Keratinocyte (primary cell): ENCODE data around the gene ZNF30. TPM values are rescaled to one million over a fixed set of nuclear protein-coding genes. Genes with fewer than 3 reads are reported as not detected.

Experiments used
- DNase-seq: peaks from one replicate; pipeline ENCODE4 v3.0.0-alpha.2; 2011; ENCODE audit warnings: low read depth, missing footprints, low spot score
- FAIRE-seq: peaks from 2 replicates; lab custom pipeline; 2011; peaks lifted over from hg19 to GRCh38; lab: Jason Lieb, UNC
- H2AFZ ChIP-seq: 2 replicates; pipeline ENCODE4 v1.6.0; 2012; ENCODE audit warnings: low read length, control low read depth, inconsistent platforms; ENCODE audit not compliant: control insufficient read depth
- H3K27ac ChIP-seq: 2 replicates; pipeline ENCODE4 v1.5.1; 2011; ENCODE audit warnings: low read length; ENCODE audit not compliant: control insufficient read depth, insufficient read depth
- H3K27me3 ChIP-seq: 3 replicates; pipeline ENCODE4 v1.6.0; 2011; ENCODE audit warnings: low read length; ENCODE audit not compliant: control insufficient read depth, insufficient read depth; ENCODE audit errors: extremely low read depth
- H3K36me3 ChIP-seq, 2 experiments: 2 replicates in 1 of 2; 3 replicates in 1 of 2; pipeline ENCODE4 v1.5.1; 2011; ENCODE audit warnings: low read length in 2 of 2, mild to moderate bottlenecking in 1 of 2; ENCODE audit not compliant: control insufficient read depth in 2 of 2, insufficient read depth in 2 of 2; ENCODE audit errors: extremely low read depth in 1 of 2
- H3K4me1 ChIP-seq: 3 replicates; pipeline ENCODE4 v1.5.1; 2011; ENCODE audit warnings: low read length; ENCODE audit not compliant: control insufficient read depth, insufficient read depth; ENCODE audit errors: extremely low read depth
- H3K4me2 ChIP-seq: 3 replicates; pipeline ENCODE4 v1.6.0; 2011; ENCODE audit warnings: low read depth, low read length; ENCODE audit not compliant: control insufficient read depth, insufficient read depth; ENCODE audit errors: extremely low read depth
- H3K4me3 ChIP-seq, 3 experiments: fragments of 200-600 bp in 1 of 3; sonication (generic) in 1 of 3; 2 replicates in 2 of 3; 3 replicates in 1 of 3; pipeline ENCODE4 v1.5.1; 2011 to 2016; ENCODE audit warnings: low read length in 3 of 3, mild to moderate bottlenecking in 3 of 3, control low read depth in 2 of 3, inconsistent platforms in 1 of 3, low read depth in 1 of 3, mixed read lengths in 1 of 3, mixed run types in 1 of 3, moderate library complexity in 1 of 3; ENCODE audit not compliant: control insufficient read depth in 2 of 3, insufficient read depth in 2 of 3; ENCODE audit errors: extremely low read depth in 1 of 3
- H3K79me2 ChIP-seq: 2 replicates; pipeline ENCODE4 v1.6.0; 2012; ENCODE audit warnings: low read length; ENCODE audit not compliant: control insufficient read depth, insufficient read depth
- H3K9ac ChIP-seq: 3 replicates; pipeline ENCODE4 v1.6.0; 2011; ENCODE audit warnings: low read length; ENCODE audit not compliant: control insufficient read depth, insufficient read depth; ENCODE audit errors: extremely low read depth
- H3K9me1 ChIP-seq: 3 replicates; pipeline ENCODE4 v1.6.0; 2011; ENCODE audit warnings: low read length; ENCODE audit not compliant: control insufficient read depth, insufficient read depth; ENCODE audit errors: extremely low read depth
- H3K9me3 ChIP-seq: 2 replicates; pipeline ENCODE4 v1.5.1; 2012; ENCODE audit warnings: low read depth, low read length; ENCODE audit not compliant: control insufficient read depth
- H4K20me1 ChIP-seq: 3 replicates; pipeline ENCODE4 v1.6.0; 2011; ENCODE audit warnings: low read length; ENCODE audit not compliant: control insufficient read depth, insufficient read depth; ENCODE audit errors: extremely low read depth
- CTCF ChIP-seq, 3 experiments: IDR thresholded peaks in 1 of 3; conservative IDR thresholded peaks in 1 of 3; optimal IDR thresholded peaks in 1 of 3; 2 replicates in 2 of 3; 3 replicates in 1 of 3; pipeline versions ENCODE3 to v1.5.1; 2011; ENCODE audit warnings: low read length in 3 of 3, mild to moderate bottlenecking in 3 of 3, moderate library complexity in 2 of 3, control low read depth in 1 of 3, inconsistent platforms in 1 of 3; ENCODE audit not compliant: insufficient read depth in 2 of 3; ENCODE audit errors: extremely low read depth in 1 of 3
- EZH2 ChIP-seq: IDR thresholded peaks from one replicate; pipeline ENCODE4 v1.6.1; 2012; ENCODE audit warnings: inconsistent platforms, mild to moderate bottlenecking, low read length, moderate library complexity
- dilution Hi-C: fragments of 300-500 bp; cut with MboI; formaldehyde crosslinking; loops from one replicate; pipeline ENCODE4 v1.7.0; 2020; ENCODE audit warnings: low sequenced_read_pairs; ENCODE audit not compliant: extremely low pct_ligation_motif_present
- polyA plus RNA-seq, 5 experiments: library from polyadenylated mRNA; depleted of rRNA in 3 of 5; stranded (reverse) in 3 of 5; stranded (forward) in 1 of 5; unstranded in 1 of 5; fragments of >200 nt; gene quantifications; 1 replicate in 1 of 5; 2 replicates in 3 of 5; 3 replicates in 1 of 5; pipeline versions ENCODE4 v1.2.1 to v1.2.3, GENCODE V29; 2011 to 2012; ENCODE audit warnings: missing spikeins in 2 of 5, low read depth in 1 of 5, low replicate concordance in 1 of 5

The ZNF30 gene
- polyA plus RNA-seq, 1 donor (not counting 4 experiments of a cell fraction or from before 2014, with no cell fraction given), result 4.6 TPM

GRCh38 chr19:34962687-34963572 is 36.2 kb downstream of the ZNF30 start:
- Histone ChIP-seq H3K9me1 (no peaks in the 10 kb centered on the region), H3K27ac (no peak overlapping the region), H3K4me2 (peak overlapping the region; percentile 91), H3K4me3 (peak overlapping the region; percentile 67 to 84 (median 73)), H3K4me1 (peaks cover 10% of the 10 kb centered on the region), H3K9ac (peak overlapping the region; percentile 60), H3K79me2 (peaks cover 5% of the 10 kb centered on the region), H3K27me3 (no peaks in the 10 kb centered on the region), H2AFZ (peak overlapping the region; percentile 38), H3K36me3 (peaks cover 5 to 15% of the 10 kb centered on the region in 2 experiments), H4K20me1 (no peaks in the 10 kb centered on the region), H3K9me3 (peaks cover 17% of the 10 kb centered on the region)
- TF ChIP-seq EZH2 (no peak), CTCF (optimal IDR thresholded peaks at IDR 0.05 in 1 of 3, IDR thresholded peaks at IDR 0.05 in 1 of 3, conservative IDR thresholded peaks at IDR 0.05 in 1 of 3; ENCODE audit: extremely low read depth in 1 of 3, insufficient read depth in 2 of 3, low read length in 3 of 3) (no peak)
- FAIRE-seq, result no peak
- no peak for DNase-seq
- dilution Hi-C loops, result no loop called here

GRCh38 chr19:34963573-34964406 is 37.1 kb downstream of the ZNF30 start, which contains the start of gene ZNF792:
TSS of gene ZNF792 (minus strand) at chr19:34964229. CDS start at chr19:34963662, 567 bp downstream.
- dilution Hi-C loops, result no loop called here
- TF ChIP-seq EZH2 (no peak), CTCF (optimal IDR thresholded peaks at IDR 0.05 in 1 of 3, IDR thresholded peaks at IDR 0.05 in 1 of 3, conservative IDR thresholded peaks at IDR 0.05 in 1 of 3; ENCODE audit: extremely low read depth in 1 of 3, insufficient read depth in 2 of 3, low read length in 3 of 3) (no peak)
- Histone ChIP-seq H3K79me2 (peaks cover 5% of the 10 kb centered on the region), H3K27ac (no peak within 1 kb of the TSS), H2AFZ (peak within 1 kb of the TSS; percentile 38), H3K4me1 (peaks cover 10% of the 10 kb centered on the region), H3K9ac (peak within 1 kb of the TSS; percentile 60), H3K9me1 (no peaks in the 10 kb centered on the region), H3K4me2 (peak within 1 kb of the TSS; percentile 91), H3K36me3 (peaks cover 5 to 8% of the 10 kb centered on the region in 2 experiments), H3K9me3 (peaks cover 10% of the 10 kb centered on the region), H3K4me3 (peak within 1 kb of the TSS; percentile 67 to 84 (median 73)), H3K27me3 (no peaks in the 10 kb centered on the region), H4K20me1 (no peaks in the 10 kb centered on the region)
- FAIRE-seq, result no peak
- no peak for DNase-seq
